ENCODE results near the gene MON1A.

DNA sequence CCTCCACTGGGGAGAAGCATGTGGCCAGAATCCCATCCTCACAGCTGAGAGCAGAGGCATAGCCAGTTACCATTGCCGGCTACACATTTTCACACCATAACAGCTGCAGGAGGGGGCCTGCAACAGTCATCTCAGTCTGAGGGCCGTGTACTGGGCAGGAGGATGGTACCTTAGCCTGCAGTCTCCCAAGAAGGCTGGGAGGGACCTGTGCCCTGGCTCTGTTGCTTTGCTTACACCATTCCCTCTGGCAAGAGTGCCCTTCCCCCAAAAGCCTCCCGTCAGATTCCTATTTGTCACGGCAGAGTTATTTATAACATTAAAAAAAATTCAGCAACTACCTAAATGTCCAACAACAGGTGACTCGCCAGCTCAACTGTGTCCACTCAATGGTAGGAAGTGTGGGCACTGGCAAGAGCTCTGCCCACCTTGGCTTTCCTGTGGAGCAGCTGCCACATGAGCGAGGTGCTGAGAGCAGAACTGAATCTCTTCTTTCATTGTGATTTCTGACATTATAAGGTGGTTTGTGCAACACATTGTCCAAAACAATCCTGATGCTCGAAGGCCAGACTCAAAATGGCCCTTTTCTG is 64.3 kb downstream of the MON1A start:
- TF ChIP-seq REST (IDR thresholded peaks at IDR 0.05; ENCODE audit: unreplicated experiment) = no peak
- no peak for TF ChIP-seq POLR2AphosphoS5 (IDR thresholded peaks at IDR 0.05; ENCODE audit: low read depth)
- no peak for TF ChIP-seq ZNF331 (CRISPR knock-in tag; IDR thresholded peaks at IDR 0.05; ENCODE audit: low read depth)
- TF ChIP-seq, protein P1, sequence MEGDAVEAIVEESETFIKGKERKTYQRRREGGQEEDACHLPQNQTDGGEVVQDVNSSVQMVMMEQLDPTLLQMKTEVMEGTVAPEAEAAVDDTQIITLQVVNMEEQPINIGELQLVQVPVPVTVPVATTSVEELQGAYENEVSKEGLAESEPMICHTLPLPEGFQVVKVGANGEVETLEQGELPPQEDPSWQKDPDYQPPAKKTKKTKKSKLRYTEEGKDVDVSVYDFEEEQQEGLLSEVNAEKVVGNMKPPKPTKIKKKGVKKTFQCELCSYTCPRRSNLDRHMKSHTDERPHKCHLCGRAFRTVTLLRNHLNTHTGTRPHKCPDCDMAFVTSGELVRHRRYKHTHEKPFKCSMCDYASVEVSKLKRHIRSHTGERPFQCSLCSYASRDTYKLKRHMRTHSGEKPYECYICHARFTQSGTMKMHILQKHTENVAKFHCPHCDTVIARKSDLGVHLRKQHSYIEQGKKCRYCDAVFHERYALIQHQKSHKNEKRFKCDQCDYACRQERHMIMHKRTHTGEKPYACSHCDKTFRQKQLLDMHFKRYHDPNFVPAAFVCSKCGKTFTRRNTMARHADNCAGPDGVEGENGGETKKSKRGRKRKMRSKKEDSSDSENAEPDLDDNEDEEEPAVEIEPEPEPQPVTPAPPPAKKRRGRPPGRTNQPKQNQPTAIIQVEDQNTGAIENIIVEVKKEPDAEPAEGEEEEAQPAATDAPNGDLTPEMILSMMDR (conservative IDR thresholded peaks at IDR 0.05; ENCODE audit: low read depth in 2 of 2) = no peak

All from GM23338 (cell line).